Neural cell (in vitro differentiated cells): ENCODE results near the gene CRYGA. TPM values are rescaled to one million over a fixed set of nuclear protein-coding genes. Genes with fewer than 3 reads are reported as not detected.
"Not testable (repeated sequence)": the region's sequence is repeated elsewhere in the genome, so short reads cannot be mapped to it uniquely, and the experiment has no call there.

Experiments used
- H2AFZ ChIP-seq: fragments of 200-600, 300-800 bp; sonication (generic), shearing (Covaris generic); 2 replicates; pipeline ENCODE4 v1.6.0; 2014; ENCODE audit warnings: low read depth, mild to moderate bottlenecking, antibody characterized with exemption, low read length, moderate library complexity
- H3F3A ChIP-seq: fragments of 200-600 bp; shearing (Covaris generic); 2 replicates; pipeline ENCODE4 v1.6.1; 2016; ENCODE audit warnings: mild to moderate bottlenecking, moderate library complexity, mixed read lengths, antibody characterized with exemption, low read length; ENCODE audit not compliant: insufficient read depth, poor library complexity, severe bottlenecking
- H3K27ac ChIP-seq: fragments of 200-600, 300-800 bp; sonication (generic), shearing (Covaris generic); 2 replicates; pipeline ENCODE4 v1.5.1; 2014; ENCODE audit warnings: mild to moderate bottlenecking, low read length, moderate library complexity
- H3K27me3 ChIP-seq: fragments of 300-800, 200-600 bp; sonication (generic), shearing (Covaris generic); 2 replicates; pipeline ENCODE4 v1.6.0; 2014; ENCODE audit warnings: mild to moderate bottlenecking, low read depth, low read length, moderate library complexity; ENCODE audit not compliant: insufficient read depth
- H3K36me3 ChIP-seq: fragments of 300-800, 200-600 bp; sonication (generic), shearing (Covaris generic); 2 replicates; pipeline ENCODE4 v1.5.1; 2014; ENCODE audit warnings: mild to moderate bottlenecking, antibody characterized with exemption, low read length, moderate library complexity; ENCODE audit not compliant: insufficient read depth
- H3K4me2 ChIP-seq: fragments of 300-800, 200-600 bp; sonication (generic), shearing (Covaris generic); 2 replicates; pipeline ENCODE4 v1.6.0; 2014; ENCODE audit warnings: mild to moderate bottlenecking, low read length
- H3K4me3 ChIP-seq: fragments of 300-800, 200-600 bp; sonication (generic), shearing (Covaris generic); 2 replicates; pipeline ENCODE4 v1.5.1; 2014; ENCODE audit warnings: mild to moderate bottlenecking, low read length, moderate library complexity
- H3K79me2 ChIP-seq: fragments of 200-600 bp; shearing (Covaris generic); replicated peaks from 2 replicates; pipeline ENCODE4 v1.6.0; 2014; ENCODE audit warnings: mild to moderate bottlenecking, low read length, moderate library complexity; ENCODE audit not compliant: insufficient read depth
- H3K9ac ChIP-seq: fragments of 300-800, 200-600 bp; sonication (generic), shearing (Covaris generic); 2 replicates; pipeline ENCODE4 v1.6.1; 2016; ENCODE audit warnings: mild to moderate bottlenecking, low read length, mixed read lengths
- H3K9me2 ChIP-seq: fragments of 200-600 bp; shearing (Covaris generic); 2 replicates; pipeline ENCODE4 v1.6.1; 2016; ENCODE audit warnings: mild to moderate bottlenecking, low read length, mixed read lengths; ENCODE audit not compliant: insufficient read depth
- H3K9me3 ChIP-seq: fragments of 200-600, 300-800 bp; sonication (generic), shearing (Covaris generic); 2 replicates; pipeline ENCODE4 v1.6.1; 2016; ENCODE audit warnings: mild to moderate bottlenecking, mixed run types, low read length, moderate library complexity, mixed read lengths
- H4K20me1 ChIP-seq: fragments of 200-600 bp; shearing (Covaris generic); 2 replicates; pipeline ENCODE4 v1.6.1; 2016; ENCODE audit warnings: mild to moderate bottlenecking, mixed run types; ENCODE audit not compliant: insufficient read depth
- EP300 ChIP-seq: fragments of 450-650 bp; conservative IDR thresholded peaks from 2 replicates; pipeline ENCODE4 v1.6.1; 2014; ENCODE audit warnings: antibody characterized with exemption, mild to moderate bottlenecking, moderate library complexity; ENCODE audit not compliant: poor library complexity, severe bottlenecking
- EZH2 ChIP-seq: fragments of 200-600, 300-800 bp; shearing (Covaris generic), sonication (generic); IDR thresholded peaks from 2 replicates; pipeline ENCODE4 v1.6.1; 2014; ENCODE audit warnings: antibody characterized with exemption, low read length, borderline replicate concordance, mild to moderate bottlenecking; ENCODE audit not compliant: insufficient read depth, poor library complexity, severe bottlenecking
- MXI1 ChIP-seq: fragments of 450-650 bp; conservative IDR thresholded peaks from 2 replicates; pipeline ENCODE4 v1.6.1; 2014; ENCODE audit warnings: antibody characterized with exemption, mild to moderate bottlenecking; ENCODE audit not compliant: poor library complexity, severe bottlenecking
- POLR2AphosphoS5 ChIP-seq: IDR thresholded peaks from 2 replicates; pipeline ENCODE4 v1.6.1; 2012
- RAD21 ChIP-seq: fragments of 450-650 bp; conservative IDR thresholded peaks from 2 replicates; pipeline ENCODE4 v1.6.1; 2014; ENCODE audit warnings: antibody characterized with exemption, mild to moderate bottlenecking, moderate library complexity
- SMC3 ChIP-seq: fragments of 450-650 bp; conservative IDR thresholded peaks from 2 replicates; pipeline ENCODE4 v1.6.1; 2014; ENCODE audit warnings: antibody characterized with exemption, mild to moderate bottlenecking, moderate library complexity; ENCODE audit not compliant: poor library complexity
- TAF1 ChIP-seq: IDR thresholded peaks from 2 replicates; pipeline ENCODE4 v1.6.1; 2012; ENCODE audit warnings: low read depth
- polyA plus RNA-seq: library from polyadenylated mRNA; depleted of rRNA; stranded (reverse); fragments of >200 nt; gene quantifications from 2 replicates; pipeline ENCODE4 v1.2.3, GENCODE V29; 2014
- TF ChIP-seq, protein P1 (sequence below): IDR thresholded peaks from 2 replicates; pipeline ENCODE4 v1.6.1; 2012; ENCODE audit warnings: borderline replicate concordance
- TF ChIP-seq, protein P2 (sequence below): fragments of 450-650 bp; IDR thresholded peaks from 2 replicates; pipeline ENCODE4 v1.5.1; 2014; ENCODE audit warnings: antibody characterized with exemption, mild to moderate bottlenecking, moderate library complexity; ENCODE audit not compliant: poor library complexity, severe bottlenecking

CRYGA gene
- polyA plus RNA-seq, 1 donor from 2014 or later, result not detected

DNA sequence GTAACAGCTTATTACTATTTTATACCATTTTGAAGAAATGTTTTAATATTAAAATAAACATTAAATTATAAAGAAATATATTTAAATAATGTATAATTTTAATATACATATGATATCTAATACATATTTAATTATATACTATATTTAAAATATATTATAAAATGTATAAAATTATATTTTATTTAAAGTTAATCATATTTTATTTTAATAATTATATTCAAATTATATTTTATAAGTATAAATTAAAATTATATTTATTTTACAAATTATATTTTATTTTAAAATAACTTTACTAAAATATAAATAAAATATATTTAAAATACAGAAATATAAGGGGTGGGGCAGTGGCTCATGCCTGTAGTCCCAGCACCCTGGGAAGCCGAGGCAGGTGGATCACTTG, 41.1 kb downstream of the CRYGA start:
- Histone ChIP-seq H3K4me3 (no peak overlapping the region), H3K36me3 (no peaks in the 10 kb centered on the region), H3K9ac (no peak overlapping the region), H3K9me3 (no peaks in the 10 kb centered on the region), H3K79me2 (no peaks in the 10 kb centered on the region), H4K20me1 (no peaks in the 10 kb centered on the region), H3K9me2 (no peaks in the 10 kb centered on the region), H3K27ac (no peak overlapping the region), H3K27me3 (no peaks in the 10 kb centered on the region), H3F3A (no peaks in the 10 kb centered on the region), H2AFZ (no peak overlapping the region), H3K4me2 (no peak overlapping the region)
- TF ChIP-seq MXI1 (no peak), RAD21 (no peak), EZH2 (no peak), POLR2AphosphoS5 (no peak), SMC3 (no peak), EP300 (no peak), TAF1 (no peak)
- TF ChIP-seq, protein P1, sequence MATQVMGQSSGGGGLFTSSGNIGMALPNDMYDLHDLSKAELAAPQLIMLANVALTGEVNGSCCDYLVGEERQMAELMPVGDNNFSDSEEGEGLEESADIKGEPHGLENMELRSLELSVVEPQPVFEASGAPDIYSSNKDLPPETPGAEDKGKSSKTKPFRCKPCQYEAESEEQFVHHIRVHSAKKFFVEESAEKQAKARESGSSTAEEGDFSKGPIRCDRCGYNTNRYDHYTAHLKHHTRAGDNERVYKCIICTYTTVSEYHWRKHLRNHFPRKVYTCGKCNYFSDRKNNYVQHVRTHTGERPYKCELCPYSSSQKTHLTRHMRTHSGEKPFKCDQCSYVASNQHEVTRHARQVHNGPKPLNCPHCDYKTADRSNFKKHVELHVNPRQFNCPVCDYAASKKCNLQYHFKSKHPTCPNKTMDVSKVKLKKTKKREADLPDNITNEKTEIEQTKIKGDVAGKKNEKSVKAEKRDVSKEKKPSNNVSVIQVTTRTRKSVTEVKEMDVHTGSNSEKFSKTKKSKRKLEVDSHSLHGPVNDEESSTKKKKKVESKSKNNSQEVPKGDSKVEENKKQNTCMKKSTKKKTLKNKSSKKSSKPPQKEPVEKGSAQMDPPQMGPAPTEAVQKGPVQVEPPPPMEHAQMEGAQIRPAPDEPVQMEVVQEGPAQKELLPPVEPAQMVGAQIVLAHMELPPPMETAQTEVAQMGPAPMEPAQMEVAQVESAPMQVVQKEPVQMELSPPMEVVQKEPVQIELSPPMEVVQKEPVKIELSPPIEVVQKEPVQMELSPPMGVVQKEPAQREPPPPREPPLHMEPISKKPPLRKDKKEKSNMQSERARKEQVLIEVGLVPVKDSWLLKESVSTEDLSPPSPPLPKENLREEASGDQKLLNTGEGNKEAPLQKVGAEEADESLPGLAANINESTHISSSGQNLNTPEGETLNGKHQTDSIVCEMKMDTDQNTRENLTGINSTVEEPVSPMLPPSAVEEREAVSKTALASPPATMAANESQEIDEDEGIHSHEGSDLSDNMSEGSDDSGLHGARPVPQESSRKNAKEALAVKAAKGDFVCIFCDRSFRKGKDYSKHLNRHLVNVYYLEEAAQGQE, result no peak
- TF ChIP-seq, protein P2, sequence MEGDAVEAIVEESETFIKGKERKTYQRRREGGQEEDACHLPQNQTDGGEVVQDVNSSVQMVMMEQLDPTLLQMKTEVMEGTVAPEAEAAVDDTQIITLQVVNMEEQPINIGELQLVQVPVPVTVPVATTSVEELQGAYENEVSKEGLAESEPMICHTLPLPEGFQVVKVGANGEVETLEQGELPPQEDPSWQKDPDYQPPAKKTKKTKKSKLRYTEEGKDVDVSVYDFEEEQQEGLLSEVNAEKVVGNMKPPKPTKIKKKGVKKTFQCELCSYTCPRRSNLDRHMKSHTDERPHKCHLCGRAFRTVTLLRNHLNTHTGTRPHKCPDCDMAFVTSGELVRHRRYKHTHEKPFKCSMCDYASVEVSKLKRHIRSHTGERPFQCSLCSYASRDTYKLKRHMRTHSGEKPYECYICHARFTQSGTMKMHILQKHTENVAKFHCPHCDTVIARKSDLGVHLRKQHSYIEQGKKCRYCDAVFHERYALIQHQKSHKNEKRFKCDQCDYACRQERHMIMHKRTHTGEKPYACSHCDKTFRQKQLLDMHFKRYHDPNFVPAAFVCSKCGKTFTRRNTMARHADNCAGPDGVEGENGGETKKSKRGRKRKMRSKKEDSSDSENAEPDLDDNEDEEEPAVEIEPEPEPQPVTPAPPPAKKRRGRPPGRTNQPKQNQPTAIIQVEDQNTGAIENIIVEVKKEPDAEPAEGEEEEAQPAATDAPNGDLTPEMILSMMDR, result no peak

DNA sequence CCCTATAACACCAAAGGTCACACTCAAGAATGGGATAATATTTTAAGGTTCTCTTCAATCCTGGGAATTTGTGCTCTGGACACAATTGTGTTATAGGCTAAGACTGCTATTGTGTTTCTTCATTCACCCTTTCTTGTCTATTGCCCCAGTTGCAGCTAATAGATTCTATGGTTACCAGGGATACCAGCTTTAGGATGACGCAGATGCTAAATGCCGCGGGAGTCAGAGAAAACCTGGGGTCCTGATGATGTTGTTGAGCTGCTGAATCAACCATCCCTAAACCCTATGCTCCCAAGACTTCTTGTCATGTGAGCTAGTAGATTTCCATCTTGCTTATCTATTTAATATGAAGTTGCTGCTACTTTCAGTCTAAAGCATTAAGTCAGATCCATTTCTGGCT, 44.5 kb downstream of the CRYGA start:
- peak overlapping the region; percentile 21 for H2AFZ ChIP-seq
- H3K9ac ChIP-seq, result peak overlapping the region; percentile 0
- no peaks in the 10 kb centered on the region for H4K20me1 ChIP-seq
- H3K9me2 ChIP-seq, result no peaks in the 10 kb centered on the region
- no peaks in the 10 kb centered on the region for H3K36me3 ChIP-seq
- H3F3A ChIP-seq, result no peaks in the 10 kb centered on the region
- H3K79me2 ChIP-seq, result no peaks in the 10 kb centered on the region
- no peaks in the 10 kb centered on the region for H3K27me3 ChIP-seq
- no peak overlapping the region for H3K4me3 ChIP-seq
- H3K4me2 ChIP-seq, result peak overlapping the region; percentile 21
- TF ChIP-seq POLR2AphosphoS5, result no peak
- no peak for TF ChIP-seq SMC3
- TF ChIP-seq TAF1, result no peak
- no peak for TF ChIP-seq RAD21
- no peak for TF ChIP-seq EZH2
- TF ChIP-seq EP300, result no peak
- no peak for TF ChIP-seq MXI1
- TF ChIP-seq, protein P1, result no peak
- TF ChIP-seq, protein P2, result no peak
- peak overlapping the region; percentile 51 for H3K27ac ChIP-seq
- H3K9me3 ChIP-seq, result no peaks in the 10 kb centered on the region

DNA sequence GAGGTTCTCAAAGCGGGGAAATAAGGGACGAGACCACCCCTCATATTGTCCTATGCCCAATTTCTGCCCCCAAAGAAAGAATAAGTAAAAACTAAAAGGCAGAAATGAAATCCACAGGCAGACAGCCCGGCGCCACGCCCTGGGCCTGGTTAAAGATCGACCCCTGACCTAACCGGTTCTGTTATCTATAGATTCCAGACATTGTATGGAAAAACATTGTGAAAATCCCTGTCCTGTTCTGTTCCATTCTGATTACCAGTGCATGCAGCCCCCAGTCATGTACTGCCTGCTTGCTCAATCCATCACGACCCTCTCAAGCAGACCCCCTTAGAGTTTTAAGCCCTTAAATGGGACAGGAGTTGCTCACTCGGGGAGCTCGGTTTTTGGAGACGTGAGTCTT, 46.0 kb downstream of the CRYGA start:
- not testable (repeated sequence) for H3K27ac ChIP-seq, H3K36me3 ChIP-seq, H3K9me3 ChIP-seq, H3F3A ChIP-seq, H3K27me3 ChIP-seq, H3K9me2 ChIP-seq, H4K20me1 ChIP-seq, H3K4me2 ChIP-seq, H2AFZ ChIP-seq, H3K79me2 ChIP-seq, H3K4me3 ChIP-seq, H3K9ac ChIP-seq
